Measurements from ENCODE around the gene ERCC1. TPM values are rescaled to one million over a fixed set of nuclear protein-coding genes. Genes with fewer than 3 reads are reported as not detected.
A peak's percentile ranks its signal among the peaks of the same experiment; 100 is the strongest.

ERCC1 gene
- polyA plus RNA-seq, 2 of the 4 experiments (the other 2 are of a cell fraction), result 81.7 to 93.0 TPM

- TF ChIP-seq PBX3 (IDR thresholded peaks at IDR 0.05), result no peak
- no peak for TF ChIP-seq PHF8 (IDR thresholded peaks at IDR 0.05; ENCODE audit: borderline replicate concordance, low read depth)
- no peak for TF ChIP-seq FOSL2 (IDR thresholded peaks at IDR 0.05)
- TF ChIP-seq FOSL2 (CRISPR knock-in tag; IDR thresholded peaks at IDR 0.05), result no peak
- no peak for TF ChIP-seq MAZ (IDR thresholded peaks at IDR 0.05; ENCODE audit: borderline replicate concordance, low read depth, low read length)
- TF ChIP-seq HOXA7 (CRISPR knock-in tag; IDR thresholded peaks at IDR 0.05), result no peak; the same call in 1 of the 2 replicates
- no peak for TF ChIP-seq HEYL (CRISPR knock-in tag; IDR thresholded peaks at IDR 0.05)
- no peak for TF ChIP-seq BCL3 (IDR thresholded peaks at IDR 0.05)
- no peak for TF ChIP-seq ZC3H11A (IDR thresholded peaks at IDR 0.05)
- no peak for TF ChIP-seq CTCF (IDR thresholded peaks at IDR 0.05)
- TF ChIP-seq MAFK (IDR thresholded peaks at IDR 0.05; ENCODE audit: partially characterized antibody), result no peak
- TF ChIP-seq CEBPB (IDR thresholded peaks at IDR 0.05), result peak in 1 of 2 experiments; percentile 21; a peak in 1 of 4 replicates
- peak; percentile 49; the same call in 1 of the 2 replicates for TF ChIP-seq KDM1A (IDR thresholded peaks at IDR 0.05; ENCODE audit: low read depth)
- no peak for TF ChIP-seq SMC3 (IDR thresholded peaks at IDR 0.05)
- no peak for TF ChIP-seq JUN (IDR thresholded peaks at IDR 0.05)
Measured at GRCh38 chr19:45464274-45464673, 40.6 kb upstream of the ERCC1 start (continued).

- CTCF ChIA-PET, result interaction anchor here (2.7 to 33.4 kb wide), 3 partner anchors 15 to 26 kb away, joined by 9 to 1883 read pairs (median 169); partner anchors contain the start of gene ERCC1
- POLR2A ChIA-PET, result no interaction called here
Measured at GRCh38 chr19:45463241-45463640, 39.5 kb upstream of the ERCC1 start.

GRCh38 chr19:45462174-45462573, 38.5 kb upstream of the ERCC1 start:
- FAIRE-seq (no peak), DNase-seq (ENCODE audit: low read depth in 1 of 2, low spot score in 1 of 2) (no peak), ATAC-seq (no peak)
- 57% methylated on average over 4 of the region's 4 CpGs for WGBS (ENCODE audit: missing lambda C conversion rate)
- Histone ChIP-seq H3K9me3 (no peaks in the 10 kb centered on the region), H3K4me1 (peaks cover 14% of the 10 kb centered on the region), H3K27ac (no peak overlapping the region), H3K4me3 (no peak overlapping the region), H3K4me2 (no peak overlapping the region)
- ChIA-PET POLR2A (no interaction called here), CTCF (interaction anchor here (0.7 to 33.4 kb wide), 4 partner anchors 16 to 276 kb away, joined by 4 to 1883 read pairs (median 89); partner anchors contain the start of gene ERCC1)
- no peak for TF ChIP-seq ATOH8 (CRISPR knock-in tag; IDR thresholded peaks at IDR 0.05; ENCODE audit: low read depth)
- no peak for TF ChIP-seq HMGXB4 (CRISPR knock-in tag; IDR thresholded peaks at IDR 0.05; ENCODE audit: borderline replicate concordance)
- TF ChIP-seq HDAC2 (IDR thresholded peaks at IDR 0.05), result no peak
- no peak for TF ChIP-seq JUNB (IDR thresholded peaks at IDR 0.05)
- TF ChIP-seq BCL3 (IDR thresholded peaks at IDR 0.05), result no peak
- no peak for TF ChIP-seq MAX (IDR thresholded peaks at IDR 0.05)

More at GRCh38 chr19:45463241-45463640, 39.5 kb upstream of the ERCC1 start:
- ATAC-seq, result no peak
- H3K27ac ChIP-seq, result no peak overlapping the region
- H3K4me1 ChIP-seq, result peaks cover 18% of the 10 kb centered on the region
- FAIRE-seq, result no peak
- DNase-seq (ENCODE audit: low read depth in 1 of 2, low spot score in 1 of 2), result no peak
- no peaks in the 10 kb centered on the region for H3K9me3 ChIP-seq
- no peak for TF ChIP-seq TP53 (CRISPR knock-in tag; IDR thresholded peaks at IDR 0.05)
- no peak for TF ChIP-seq CEBPB (IDR thresholded peaks at IDR 0.05)
- TF ChIP-seq HDAC2 (IDR thresholded peaks at IDR 0.05), result no peak
- no peak overlapping the region for H3K4me3 ChIP-seq
- WGBS (ENCODE audit: missing lambda C conversion rate), result 72% methylated on average over 4 of the region's 4 CpGs
- H3K4me2 ChIP-seq, result no peak overlapping the region

Data from A549 (cell line).